GM12878 (cell line): Measurements from ENCODE around the gene NIPSNAP3A.

Source experiments
- HDAC6 ChIP-seq: fragments of 200-600 bp; sonication (generic); IDR thresholded peaks from one replicate; pipeline ENCODE4 v1.8.0; 2017; ENCODE audit warnings: antibody characterized with exemption; ENCODE audit not compliant: unreplicated experiment
- MXI1 ChIP-seq: fragments of 150-350 bp; IDR thresholded peaks from 2 replicates; pipeline ENCODE4 v1.6.1; 2011; ENCODE audit warnings: low read depth, mild to moderate bottlenecking, inconsistent platforms, low read length, improper control_type of control experiment
- POLR2A ChIP-seq: IDR thresholded peaks from 2 replicates; pipeline ENCODE4 v1.6.1; 2011; ENCODE audit warnings: low read depth, mild to moderate bottlenecking, low read length
- POLR2AphosphoS5 ChIP-seq: IDR thresholded peaks from 2 replicates; pipeline ENCODE4 v1.6.1; 2011; ENCODE audit warnings: mild to moderate bottlenecking, low read length, inconsistent platforms
- RCOR1 ChIP-seq: conservative IDR thresholded peaks from 2 replicates; pipeline ENCODE4 v1.6.1; 2012; ENCODE audit warnings: low read depth, low read length, improper control_type of control experiment
- TAF1 ChIP-seq: IDR thresholded peaks from 2 replicates; pipeline ENCODE4 v1.6.1; 2011; ENCODE audit warnings: mild to moderate bottlenecking, low read depth, low read length, borderline replicate concordance
- TCF3 ChIP-seq: IDR thresholded peaks from 2 replicates; pipeline ENCODE4 v1.6.1; 2012; ENCODE audit warnings: low read depth, mild to moderate bottlenecking, low read length, borderline replicate concordance; ENCODE audit not compliant: insufficient read depth
- USF2 ChIP-seq: IDR thresholded peaks from 2 replicates; pipeline ENCODE4 v1.6.1; 2011; ENCODE audit warnings: low read depth, low read length, improper control_type of control experiment, borderline replicate concordance
- TF ChIP-seq, protein P1 (sequence below), 3 experiments: IDR thresholded peaks in 2 of 3; conservative IDR thresholded peaks in 1 of 3; 2 replicates each; pipeline ENCODE4 v1.5.1; 2011; ENCODE audit warnings: low read depth in 3 of 3, low read length in 3 of 3, mild to moderate bottlenecking in 3 of 3, control low read depth in 2 of 3, moderate library complexity in 2 of 3, inconsistent platforms in 1 of 3, mixed read lengths in 1 of 3; ENCODE audit not compliant: control insufficient read depth in 2 of 3, insufficient read depth in 1 of 3; ENCODE audit errors: extremely low read depth in 1 of 3
- TF ChIP-seq, protein P2 (sequence below): IDR thresholded peaks from 2 replicates; pipeline ENCODE4 v1.6.1; 2012; ENCODE audit warnings: mild to moderate bottlenecking, low read depth, low read length
- TF ChIP-seq, protein P3 (sequence below): fragments of 150-350 bp; IDR thresholded peaks from 2 replicates; pipeline ENCODE4 v1.6.1; 2016; ENCODE audit warnings: low read depth, low read length

DNA sequence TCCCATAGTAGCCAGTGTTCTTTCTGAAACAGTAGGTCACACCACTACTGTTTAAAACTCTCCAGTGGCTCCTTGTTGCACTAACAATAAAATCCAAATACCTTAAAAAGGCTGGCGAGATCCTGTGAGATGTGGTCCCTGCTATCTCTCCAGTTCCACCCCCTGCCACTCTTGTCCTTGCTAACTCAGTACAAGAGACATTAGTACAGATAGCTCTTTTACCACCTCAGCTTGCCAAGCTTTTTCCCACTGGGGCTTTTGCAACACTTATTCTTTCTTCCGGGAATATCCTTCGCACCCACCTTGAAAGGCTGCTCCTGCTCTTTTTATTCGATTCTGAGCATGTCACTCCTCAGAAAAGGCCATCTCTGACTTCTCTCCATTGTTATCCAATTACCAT lies 31.3 kb downstream of the NIPSNAP3A start:
- TF ChIP-seq, protein P1, sequence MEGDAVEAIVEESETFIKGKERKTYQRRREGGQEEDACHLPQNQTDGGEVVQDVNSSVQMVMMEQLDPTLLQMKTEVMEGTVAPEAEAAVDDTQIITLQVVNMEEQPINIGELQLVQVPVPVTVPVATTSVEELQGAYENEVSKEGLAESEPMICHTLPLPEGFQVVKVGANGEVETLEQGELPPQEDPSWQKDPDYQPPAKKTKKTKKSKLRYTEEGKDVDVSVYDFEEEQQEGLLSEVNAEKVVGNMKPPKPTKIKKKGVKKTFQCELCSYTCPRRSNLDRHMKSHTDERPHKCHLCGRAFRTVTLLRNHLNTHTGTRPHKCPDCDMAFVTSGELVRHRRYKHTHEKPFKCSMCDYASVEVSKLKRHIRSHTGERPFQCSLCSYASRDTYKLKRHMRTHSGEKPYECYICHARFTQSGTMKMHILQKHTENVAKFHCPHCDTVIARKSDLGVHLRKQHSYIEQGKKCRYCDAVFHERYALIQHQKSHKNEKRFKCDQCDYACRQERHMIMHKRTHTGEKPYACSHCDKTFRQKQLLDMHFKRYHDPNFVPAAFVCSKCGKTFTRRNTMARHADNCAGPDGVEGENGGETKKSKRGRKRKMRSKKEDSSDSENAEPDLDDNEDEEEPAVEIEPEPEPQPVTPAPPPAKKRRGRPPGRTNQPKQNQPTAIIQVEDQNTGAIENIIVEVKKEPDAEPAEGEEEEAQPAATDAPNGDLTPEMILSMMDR (IDR thresholded peaks at IDR 0.05 in 2 of 3, conservative IDR thresholded peaks at IDR 0.05 in 1 of 3; ENCODE audit: control insufficient read depth in 2 of 3, extremely low read depth in 1 of 3, insufficient read depth in 1 of 3, low read depth in 3 of 3, low read length in 3 of 3) = no peak
- TF ChIP-seq TAF1 = no peak
- TF ChIP-seq, protein P2, sequence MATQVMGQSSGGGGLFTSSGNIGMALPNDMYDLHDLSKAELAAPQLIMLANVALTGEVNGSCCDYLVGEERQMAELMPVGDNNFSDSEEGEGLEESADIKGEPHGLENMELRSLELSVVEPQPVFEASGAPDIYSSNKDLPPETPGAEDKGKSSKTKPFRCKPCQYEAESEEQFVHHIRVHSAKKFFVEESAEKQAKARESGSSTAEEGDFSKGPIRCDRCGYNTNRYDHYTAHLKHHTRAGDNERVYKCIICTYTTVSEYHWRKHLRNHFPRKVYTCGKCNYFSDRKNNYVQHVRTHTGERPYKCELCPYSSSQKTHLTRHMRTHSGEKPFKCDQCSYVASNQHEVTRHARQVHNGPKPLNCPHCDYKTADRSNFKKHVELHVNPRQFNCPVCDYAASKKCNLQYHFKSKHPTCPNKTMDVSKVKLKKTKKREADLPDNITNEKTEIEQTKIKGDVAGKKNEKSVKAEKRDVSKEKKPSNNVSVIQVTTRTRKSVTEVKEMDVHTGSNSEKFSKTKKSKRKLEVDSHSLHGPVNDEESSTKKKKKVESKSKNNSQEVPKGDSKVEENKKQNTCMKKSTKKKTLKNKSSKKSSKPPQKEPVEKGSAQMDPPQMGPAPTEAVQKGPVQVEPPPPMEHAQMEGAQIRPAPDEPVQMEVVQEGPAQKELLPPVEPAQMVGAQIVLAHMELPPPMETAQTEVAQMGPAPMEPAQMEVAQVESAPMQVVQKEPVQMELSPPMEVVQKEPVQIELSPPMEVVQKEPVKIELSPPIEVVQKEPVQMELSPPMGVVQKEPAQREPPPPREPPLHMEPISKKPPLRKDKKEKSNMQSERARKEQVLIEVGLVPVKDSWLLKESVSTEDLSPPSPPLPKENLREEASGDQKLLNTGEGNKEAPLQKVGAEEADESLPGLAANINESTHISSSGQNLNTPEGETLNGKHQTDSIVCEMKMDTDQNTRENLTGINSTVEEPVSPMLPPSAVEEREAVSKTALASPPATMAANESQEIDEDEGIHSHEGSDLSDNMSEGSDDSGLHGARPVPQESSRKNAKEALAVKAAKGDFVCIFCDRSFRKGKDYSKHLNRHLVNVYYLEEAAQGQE = no peak
- TF ChIP-seq POLR2AphosphoS5 = no peak
- TF ChIP-seq, protein P3, sequence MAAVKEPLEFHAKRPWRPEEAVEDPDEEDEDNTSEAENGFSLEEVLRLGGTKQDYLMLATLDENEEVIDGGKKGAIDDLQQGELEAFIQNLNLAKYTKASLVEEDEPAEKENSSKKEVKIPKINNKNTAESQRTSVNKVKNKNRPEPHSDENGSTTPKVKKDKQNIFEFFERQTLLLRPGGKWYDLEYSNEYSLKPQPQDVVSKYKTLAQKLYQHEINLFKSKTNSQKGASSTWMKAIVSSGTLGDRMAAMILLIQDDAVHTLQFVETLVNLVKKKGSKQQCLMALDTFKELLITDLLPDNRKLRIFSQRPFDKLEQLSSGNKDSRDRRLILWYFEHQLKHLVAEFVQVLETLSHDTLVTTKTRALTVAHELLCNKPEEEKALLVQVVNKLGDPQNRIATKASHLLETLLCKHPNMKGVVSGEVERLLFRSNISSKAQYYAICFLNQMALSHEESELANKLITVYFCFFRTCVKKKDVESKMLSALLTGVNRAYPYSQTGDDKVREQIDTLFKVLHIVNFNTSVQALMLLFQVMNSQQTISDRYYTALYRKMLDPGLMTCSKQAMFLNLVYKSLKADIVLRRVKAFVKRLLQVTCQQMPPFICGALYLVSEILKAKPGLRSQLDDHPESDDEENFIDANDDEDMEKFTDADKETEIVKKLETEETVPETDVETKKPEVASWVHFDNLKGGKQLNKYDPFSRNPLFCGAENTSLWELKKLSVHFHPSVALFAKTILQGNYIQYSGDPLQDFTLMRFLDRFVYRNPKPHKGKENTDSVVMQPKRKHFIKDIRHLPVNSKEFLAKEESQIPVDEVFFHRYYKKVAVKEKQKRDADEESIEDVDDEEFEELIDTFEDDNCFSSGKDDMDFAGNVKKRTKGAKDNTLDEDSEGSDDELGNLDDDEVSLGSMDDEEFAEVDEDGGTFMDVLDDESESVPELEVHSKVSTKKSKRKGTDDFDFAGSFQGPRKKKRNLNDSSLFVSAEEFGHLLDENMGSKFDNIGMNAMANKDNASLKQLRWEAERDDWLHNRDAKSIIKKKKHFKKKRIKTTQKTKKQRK = no peak
- TF ChIP-seq POLR2A = no peak
- no peak for TF ChIP-seq HDAC6
- TF ChIP-seq RCOR1 = no peak
- TF ChIP-seq TCF3 = no peak
- no peak for TF ChIP-seq USF2
- no peak for TF ChIP-seq MXI1
